NCI-H82 (cell line): Measurements from ENCODE around the gene GRIA2.

Source experiments
- DNase-seq: peaks from one replicate; lab custom pipeline; 2025; lab: John Stamatoyannopoulos, UW

Gene GRIA2

DNA sequence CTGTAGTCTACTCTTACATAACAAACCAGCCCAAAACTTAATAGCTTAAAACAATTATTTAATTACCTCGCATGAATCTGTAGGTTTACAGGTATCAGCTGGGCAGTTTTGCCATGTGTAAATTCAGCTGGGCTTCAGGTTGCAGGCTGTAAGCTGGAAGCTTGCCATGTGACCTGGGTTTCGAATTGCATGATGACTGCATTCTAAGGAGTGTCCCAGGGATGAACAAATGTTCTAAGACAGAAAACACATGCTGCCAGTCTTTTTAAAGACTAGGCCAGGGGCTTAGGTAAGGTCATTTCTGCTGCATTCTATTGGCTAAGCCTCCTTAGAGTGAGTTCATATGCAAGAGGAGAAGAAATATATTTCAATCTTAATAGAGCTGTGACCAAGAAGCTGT is 44.8 kb downstream of the GRIA2 start:
- DNase-seq: peak; percentile 71

- DNase-seq: no peak
Measured at GRCh38 chr4:157270108-157270507, 49.6 kb downstream of the GRIA2 start.

GRCh38 chr4:157270552-157270951 is 50.0 kb downstream of the GRIA2 start:
- DNase-seq: no peak

DNA sequence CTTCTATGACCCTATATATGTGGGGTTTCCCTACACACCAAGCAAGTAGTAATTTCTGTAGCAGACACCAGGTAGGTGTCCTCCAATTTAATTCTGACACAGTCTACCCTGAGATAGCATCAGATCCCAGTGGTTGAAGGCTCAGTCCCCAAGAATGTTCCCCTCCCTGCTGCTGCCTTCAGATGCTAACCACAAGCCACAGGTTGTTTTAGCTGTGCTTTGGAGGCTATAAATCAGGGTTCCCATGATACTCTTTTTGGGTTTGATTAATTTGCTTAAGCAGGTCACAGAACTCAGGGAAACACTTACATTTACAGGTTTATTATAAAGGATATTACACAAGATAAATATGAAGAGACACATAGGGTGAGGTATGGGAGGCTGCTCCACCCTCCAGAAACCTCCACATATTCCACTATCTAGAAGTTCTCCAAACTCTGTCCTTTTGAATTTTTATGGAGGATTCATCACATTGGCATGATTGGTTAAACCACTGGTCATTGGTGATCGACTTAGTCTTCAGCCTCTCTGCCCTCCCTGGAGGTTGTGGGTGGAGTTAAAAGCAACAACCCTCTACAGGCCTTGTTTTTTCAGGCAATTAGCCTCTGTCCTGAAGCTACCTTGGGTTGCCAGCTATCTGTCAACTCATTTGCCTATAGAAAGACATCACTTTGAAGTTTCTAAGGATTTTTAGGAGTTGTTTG is 50.8 kb downstream of the GRIA2 start:
- DNase-seq: no peak

GRCh38 chr4:157280673-157281072 is 60.1 kb downstream of the GRIA2 start:
- DNase-seq: no peak

DNA sequence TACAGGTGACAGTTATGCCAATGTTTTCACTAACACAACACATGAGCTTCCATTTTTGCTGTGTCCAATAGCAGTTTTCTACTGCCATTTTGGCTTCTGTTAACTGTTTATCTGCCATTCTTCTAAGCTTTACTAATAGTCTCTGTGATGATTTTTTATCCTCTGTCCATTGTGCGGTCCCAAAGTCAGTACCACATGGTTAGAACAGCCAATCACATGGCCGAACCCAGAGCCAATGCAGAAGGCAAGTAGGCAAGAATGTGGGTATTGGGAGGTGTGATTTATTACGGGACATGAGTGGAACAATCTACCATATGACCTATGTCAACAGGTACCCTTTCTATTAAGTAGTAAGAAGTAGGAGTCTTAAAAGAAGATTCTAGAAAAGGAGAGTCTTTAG is 61.5 kb downstream of the GRIA2 start:
- no peak for DNase-seq

DNA sequence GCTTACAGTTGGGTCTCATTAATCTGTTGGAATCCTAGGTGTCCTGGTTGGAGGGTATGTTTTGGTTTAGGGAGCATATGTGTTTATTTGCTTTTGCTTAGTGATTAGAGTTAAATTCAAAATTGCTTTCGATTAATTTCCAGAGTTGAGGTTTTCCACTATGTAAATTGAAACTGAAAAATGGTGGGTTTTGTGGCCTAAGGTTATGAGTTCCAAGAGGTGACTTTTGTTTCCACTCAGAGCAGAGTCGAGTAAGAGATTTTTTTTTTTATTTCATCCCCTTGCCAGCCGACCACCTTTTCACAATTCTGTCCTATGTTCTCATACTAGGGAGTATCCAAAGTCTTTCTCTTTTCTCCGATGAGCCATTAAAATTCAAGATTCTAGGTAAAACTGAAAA is 66.9 kb downstream of the GRIA2 start:
- DNase-seq: no peak

DNA sequence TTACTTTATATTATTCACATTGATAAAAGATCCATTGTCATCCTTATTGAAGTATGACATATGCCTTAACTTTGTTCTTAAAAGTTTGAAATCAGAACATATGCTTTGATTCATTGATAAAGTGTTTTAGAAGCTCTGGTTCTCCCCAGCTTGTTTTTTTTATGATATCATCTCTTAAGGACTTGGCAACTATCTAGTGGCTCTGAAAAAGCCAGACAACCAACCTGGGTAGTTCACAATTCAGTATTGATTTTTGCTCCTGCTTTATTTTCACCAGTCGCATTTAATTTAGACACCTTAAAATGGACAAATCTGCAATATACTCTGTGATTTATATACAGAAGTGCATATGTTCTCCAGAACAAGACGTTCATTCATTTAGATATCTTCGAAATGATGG is 70.1 kb downstream of the GRIA2 start:
- DNase-seq: no peak

DNA sequence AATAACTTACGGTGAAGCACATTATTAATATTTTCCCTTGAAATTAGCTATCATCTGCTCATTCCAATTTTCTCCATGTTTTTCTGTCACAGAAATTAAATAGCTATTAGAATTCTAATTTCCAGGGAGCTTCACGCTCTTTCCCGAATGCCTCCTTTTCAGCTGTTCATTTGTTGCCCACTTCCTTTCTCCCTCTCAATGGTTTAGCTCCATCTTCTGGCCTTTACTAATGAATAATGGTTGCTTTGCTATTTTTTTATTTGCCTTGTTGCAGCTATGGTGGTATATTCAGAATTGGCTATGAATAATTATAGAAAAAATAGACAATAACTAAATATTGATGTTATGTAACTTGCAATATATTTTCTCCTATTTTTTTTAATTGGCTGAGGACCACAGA is 70.5 kb downstream of the GRIA2 start:
- no peak for DNase-seq

- peak; percentile 3 for DNase-seq
Measured at GRCh38 chr4:157293673-157294072, 73.1 kb downstream of the GRIA2 start.

DNA sequence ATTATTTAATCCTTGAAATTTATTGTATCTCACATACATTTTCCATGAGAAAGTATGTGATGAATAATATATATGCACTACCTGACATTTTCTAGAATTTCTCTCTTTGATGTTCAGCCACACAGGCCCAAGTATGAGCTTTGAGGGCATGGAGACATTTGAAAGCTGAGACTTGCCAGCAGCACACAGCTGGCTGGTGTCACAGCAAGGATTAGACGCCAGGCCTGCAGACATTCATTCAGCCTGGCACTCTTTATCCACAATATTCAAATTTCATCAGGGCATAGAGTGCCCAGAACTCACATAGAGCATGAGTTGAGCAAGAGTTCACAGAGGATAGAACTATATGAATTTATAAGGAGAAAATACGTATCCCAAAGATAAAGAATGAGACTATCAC is 74.0 kb downstream of the GRIA2 start:
- no peak for DNase-seq

- no peak for DNase-seq
Measured at GRCh38 chr4:157300701-157301100, 80.2 kb downstream of the GRIA2 start.

DNA sequence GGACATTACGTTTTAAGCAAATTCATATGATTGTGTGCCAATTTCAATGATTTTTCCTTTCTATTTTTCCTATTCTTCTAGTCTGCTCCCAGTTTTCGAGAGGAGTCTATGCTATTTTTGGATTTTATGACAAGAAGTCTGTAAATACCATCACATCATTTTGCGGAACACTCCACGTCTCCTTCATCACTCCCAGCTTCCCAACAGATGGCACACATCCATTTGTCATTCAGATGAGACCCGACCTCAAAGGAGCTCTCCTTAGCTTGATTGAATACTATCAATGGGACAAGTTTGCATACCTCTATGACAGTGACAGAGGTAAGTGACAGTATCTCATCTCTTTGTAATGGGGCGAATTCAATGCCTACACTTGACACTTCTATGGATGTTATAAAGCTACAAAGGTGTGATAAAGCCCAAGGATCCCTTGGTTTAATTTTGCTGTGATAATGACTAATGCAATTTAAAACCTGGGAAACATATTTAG is 83.0 kb downstream of the GRIA2 start:
- no peak for DNase-seq

DNA sequence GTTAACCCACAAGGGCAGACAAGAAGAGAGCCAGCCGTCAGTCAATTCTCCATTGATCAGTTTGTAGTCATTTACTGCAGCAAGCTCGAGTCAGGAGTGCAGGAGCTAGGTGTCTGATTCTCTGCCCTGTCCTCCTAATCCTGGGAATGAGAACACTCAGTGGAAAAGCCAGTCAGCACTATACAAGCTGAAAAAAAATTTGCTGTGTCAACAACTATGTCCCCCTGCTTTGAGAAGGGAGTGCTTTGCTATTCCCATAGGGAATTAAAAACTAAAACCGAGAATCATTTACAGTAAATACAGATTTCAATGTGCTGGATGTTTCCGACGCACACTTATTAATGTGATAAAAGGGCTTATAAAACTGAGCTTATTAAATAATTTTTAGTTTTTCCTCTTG is 84.2 kb downstream of the GRIA2 start:
- no peak for DNase-seq

GRCh38 chr4:157312702-157313101 is 92.2 kb downstream of the GRIA2 start:
- DNase-seq: no peak

DNA sequence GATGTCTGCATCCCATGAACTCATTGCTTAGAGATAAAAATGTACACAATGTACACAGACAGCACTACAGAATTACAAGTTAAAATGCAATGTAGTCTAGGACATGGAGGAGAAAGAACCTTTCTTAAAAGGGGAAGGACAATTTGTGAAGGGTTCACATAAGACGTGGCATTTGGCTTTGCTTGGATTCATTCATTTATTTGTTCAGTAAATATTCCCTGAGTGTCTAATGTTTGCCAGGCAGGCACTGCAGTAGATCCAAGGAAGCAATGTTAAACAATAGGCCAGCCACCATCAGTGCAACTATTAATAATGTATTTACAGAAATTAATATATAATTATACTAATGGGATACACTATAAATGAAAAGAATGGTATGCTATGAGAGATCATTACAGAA is 94.4 kb downstream of the GRIA2 start:
- DNase-seq: no peak

DNA sequence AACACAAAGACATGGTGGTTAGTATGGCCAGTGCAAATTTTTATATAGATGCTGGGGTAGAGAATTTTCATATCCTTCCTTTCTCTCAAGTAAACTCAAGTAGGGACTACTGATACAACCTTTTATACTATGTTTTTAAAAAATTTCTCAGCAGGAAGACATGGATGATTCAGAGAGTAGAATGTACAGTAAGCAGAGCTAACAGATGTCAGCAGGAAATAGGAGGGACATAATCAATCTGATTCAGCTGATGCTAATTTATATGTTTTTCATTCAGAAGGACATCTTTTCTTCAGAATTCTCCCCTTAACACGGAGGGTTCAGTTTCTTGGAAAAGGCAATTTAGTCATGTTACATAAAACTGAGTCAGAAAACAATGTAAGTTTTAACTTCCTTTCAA is 95.4 kb downstream of the GRIA2 start:
- DNase-seq: peak; percentile 59

- DNase-seq: no peak
Measured at GRCh38 chr4:157320092-157320491, 99.6 kb downstream of the GRIA2 start.

- peak; percentile 39 for DNase-seq
Measured at GRCh38 chr4:157327666-157328065, 107.1 kb downstream of the GRIA2 start.

GRCh38 chr4:157357887-157358286 is 137.4 kb downstream of the GRIA2 start:
- no peak for DNase-seq

- peak; percentile 3 for DNase-seq
Measured at GRCh38 chr4:157358439-157358838, 137.9 kb downstream of the GRIA2 start.

- DNase-seq: no peak
Measured at GRCh38 chr4:157358851-157359250, 138.3 kb downstream of the GRIA2 start.

- DNase-seq: no peak
Measured at GRCh38 chr4:157363360-157363759, 142.8 kb downstream of the GRIA2 start.

DNA sequence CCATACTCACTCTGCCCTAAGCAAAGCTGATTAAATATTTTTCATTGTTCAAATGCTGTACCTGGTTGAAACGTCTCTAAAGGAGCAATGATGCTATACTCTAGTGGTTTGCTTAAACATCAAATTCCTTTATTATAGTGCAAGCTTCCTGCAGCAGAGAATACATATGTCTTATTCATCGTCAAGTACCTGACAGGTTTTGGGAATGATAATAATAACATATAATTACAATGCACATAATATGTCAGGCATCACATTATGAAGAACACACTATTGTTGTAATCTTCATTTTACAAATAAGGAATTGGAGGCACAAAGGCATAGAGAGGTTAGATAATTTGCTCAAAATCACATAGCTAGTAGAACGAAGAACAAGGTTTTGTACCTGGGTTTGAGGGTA is 151.6 kb downstream of the GRIA2 start:
- DNase-seq: no peak
